Stimulated activated CD4-positive, alpha-beta T cell treated with anti-CD3 and anti-CD28 coated beads, TNF-alpha, amount 100 ng/mL, for 48 hours (primary cell): ENCODE measurements around the gene TOP1.

Experiments
- DNase-seq, 3 donors: peaks; one replicate each; pipeline ENCODE4 v3.0.0-alpha.2; 2020; ENCODE audit warnings: low read depth in 3 of 3

Gene TOP1

GRCh38 chr20:41168281-41169161 is 139.9 kb downstream of the TOP1 start:
- DNase-seq, result no peak

- no peak for DNase-seq
Observed at GRCh38 chr20:41169162-41169690, 140.6 kb downstream of the TOP1 start.

GRCh38 chr20:41169791-41170351 is 141.2 kb downstream of the TOP1 start:
- DNase-seq, result no peak

- no peak for DNase-seq
Observed at GRCh38 chr20:41170386-41171105, 141.9 kb downstream of the TOP1 start.

- DNase-seq, result no peak
Observed at GRCh38 chr20:41171736-41172295, 143.2 kb downstream of the TOP1 start.

- DNase-seq, result no peak
Observed at GRCh38 chr20:41172296-41173140, 143.9 kb downstream of the TOP1 start.

- peak; percentile 31 to 54 (median 37) for DNase-seq
Observed at GRCh38 chr20:41173161-41173721, 144.6 kb downstream of the TOP1 start.

- no peak for DNase-seq
Observed at GRCh38 chr20:41173791-41174341, 145.2 kb downstream of the TOP1 start.
